22Rv1 (cell line): Measurements from ENCODE around the gene MCF2L.

Source experiments
- H3K27ac ChIP-seq: fragments of 450-650 bp; 2 replicates; pipeline ENCODE4 v1.5.1; 2017
- CTCF ChIP-seq: fragments of 450-650 bp; IDR thresholded peaks from 2 replicates; pipeline ENCODE4 v1.5.1; 2017; ENCODE audit warnings: mild to moderate bottlenecking
- ZFX ChIP-seq: fragments of 450-650 bp; IDR thresholded peaks from 2 replicates; pipeline ENCODE4 v1.6.1; 2017; ENCODE audit warnings: antibody characterized with exemption, borderline replicate concordance

MCF2L gene

DNA sequence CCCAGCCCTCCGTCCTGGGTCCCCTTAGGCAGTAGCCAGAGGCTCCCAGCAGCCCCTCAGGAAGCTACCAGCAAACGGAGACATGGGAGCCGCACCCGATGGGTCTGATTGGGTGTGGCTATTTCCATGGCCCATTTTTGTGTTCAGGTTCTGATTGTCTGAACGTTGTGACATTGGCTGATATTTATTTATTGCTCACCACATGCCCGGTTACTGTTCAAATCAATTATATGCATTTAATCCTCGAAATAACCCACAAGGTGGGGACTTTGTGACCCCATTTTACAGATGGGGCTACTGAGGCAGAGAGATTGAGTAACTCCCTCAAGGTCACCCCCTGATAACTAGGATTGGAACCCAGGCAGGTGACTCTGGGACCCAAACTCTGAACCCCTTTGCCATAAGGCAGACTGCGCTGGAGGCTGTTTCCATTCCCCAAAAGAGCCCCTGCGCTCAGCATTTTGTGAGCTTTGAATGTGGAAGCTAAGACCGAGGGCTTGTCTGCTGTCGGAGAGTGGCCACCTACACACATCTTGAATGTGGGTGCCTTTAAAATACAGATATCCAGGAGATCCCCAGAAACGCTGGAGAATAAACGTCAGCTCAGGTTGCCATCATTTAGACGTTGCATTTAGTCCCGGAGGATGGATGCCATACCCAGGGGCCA, 13.6 kb upstream of the MCF2L start:
- TF ChIP-seq CTCF (no peak), ZFX (no peak)
- H3K27ac ChIP-seq, result no peak overlapping the region

DNA sequence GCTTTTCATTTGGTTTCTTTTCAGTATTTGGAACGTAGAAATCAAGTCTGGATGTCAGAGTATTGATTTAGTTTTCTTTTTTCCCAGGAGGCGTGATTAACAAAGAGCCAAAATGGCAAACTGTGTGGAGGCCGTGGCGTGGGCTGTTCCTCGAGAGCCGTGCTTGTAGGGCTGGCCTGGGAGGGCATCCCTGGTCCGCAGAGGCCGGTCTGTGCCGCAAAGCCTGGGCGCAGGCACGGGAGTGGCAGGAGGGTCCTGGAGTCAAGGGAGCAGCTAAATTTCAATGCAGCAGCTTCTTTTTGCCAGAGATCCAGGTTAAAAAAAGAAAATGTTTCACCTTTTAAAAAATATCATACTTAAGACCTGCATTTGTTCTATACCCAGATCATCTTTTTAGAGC, 13.1 kb upstream of the MCF2L start:
- TF ChIP-seq ZFX (no peak), CTCF (no peak)
- no peak overlapping the region for H3K27ac ChIP-seq

DNA sequence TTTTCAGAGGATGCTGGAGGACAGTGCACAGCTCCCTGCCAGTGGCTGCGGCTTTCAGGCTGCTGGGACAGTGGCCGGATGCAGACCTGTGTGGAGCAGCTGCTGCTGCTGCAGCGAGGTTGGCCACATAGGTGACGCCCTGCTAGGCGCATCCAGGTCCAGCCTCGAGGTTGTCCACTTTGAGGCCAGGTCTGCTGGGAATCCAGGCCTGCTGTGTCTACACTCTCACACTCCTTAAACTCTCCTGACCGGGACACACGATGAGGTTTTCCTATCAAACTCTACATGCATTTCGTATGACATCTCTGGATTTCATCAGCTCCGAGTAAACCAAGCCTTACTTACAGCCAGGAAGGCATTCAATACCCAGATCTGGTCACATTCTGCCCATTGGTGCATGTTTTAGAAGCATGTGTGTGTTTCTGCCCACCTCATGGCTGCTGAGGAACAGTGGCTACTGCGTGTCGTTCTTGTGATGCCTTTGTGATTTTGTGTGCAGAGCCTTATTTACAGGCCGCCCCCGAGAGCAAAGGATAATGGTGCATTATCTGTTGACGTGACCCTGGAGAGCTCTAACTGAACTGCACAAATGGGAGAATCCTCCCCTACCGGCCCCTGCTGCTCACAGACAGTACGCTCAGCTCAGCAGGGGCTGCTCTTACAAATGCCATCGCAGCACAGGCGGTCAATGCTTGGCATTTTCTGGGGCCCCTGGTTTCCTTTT, 12.3 kb upstream of the MCF2L start:
- TF ChIP-seq CTCF (no peak), ZFX (no peak)
- H3K27ac ChIP-seq, result no peak overlapping the region

DNA sequence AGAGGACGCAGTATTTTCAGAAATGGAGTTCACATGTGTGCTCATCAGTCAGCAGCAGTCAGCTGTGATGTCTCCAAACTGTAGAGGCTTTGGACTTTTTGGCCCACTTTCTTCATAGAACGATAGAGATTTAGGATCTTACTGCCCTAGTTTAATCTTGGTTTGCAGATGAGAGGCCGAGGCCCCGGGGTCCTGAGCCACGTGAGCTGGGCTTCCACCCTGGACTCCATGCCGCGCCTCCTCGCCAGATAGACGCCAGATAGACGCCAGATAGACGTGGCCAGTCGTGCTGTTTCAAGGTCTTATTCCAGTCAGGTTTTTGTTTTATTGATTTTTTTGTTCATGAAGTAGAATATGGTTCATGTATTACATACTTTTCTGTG, 11.7 kb upstream of the MCF2L start:
- no peak overlapping the region for H3K27ac ChIP-seq
- no peak for TF ChIP-seq ZFX
- TF ChIP-seq CTCF, result no peak

DNA sequence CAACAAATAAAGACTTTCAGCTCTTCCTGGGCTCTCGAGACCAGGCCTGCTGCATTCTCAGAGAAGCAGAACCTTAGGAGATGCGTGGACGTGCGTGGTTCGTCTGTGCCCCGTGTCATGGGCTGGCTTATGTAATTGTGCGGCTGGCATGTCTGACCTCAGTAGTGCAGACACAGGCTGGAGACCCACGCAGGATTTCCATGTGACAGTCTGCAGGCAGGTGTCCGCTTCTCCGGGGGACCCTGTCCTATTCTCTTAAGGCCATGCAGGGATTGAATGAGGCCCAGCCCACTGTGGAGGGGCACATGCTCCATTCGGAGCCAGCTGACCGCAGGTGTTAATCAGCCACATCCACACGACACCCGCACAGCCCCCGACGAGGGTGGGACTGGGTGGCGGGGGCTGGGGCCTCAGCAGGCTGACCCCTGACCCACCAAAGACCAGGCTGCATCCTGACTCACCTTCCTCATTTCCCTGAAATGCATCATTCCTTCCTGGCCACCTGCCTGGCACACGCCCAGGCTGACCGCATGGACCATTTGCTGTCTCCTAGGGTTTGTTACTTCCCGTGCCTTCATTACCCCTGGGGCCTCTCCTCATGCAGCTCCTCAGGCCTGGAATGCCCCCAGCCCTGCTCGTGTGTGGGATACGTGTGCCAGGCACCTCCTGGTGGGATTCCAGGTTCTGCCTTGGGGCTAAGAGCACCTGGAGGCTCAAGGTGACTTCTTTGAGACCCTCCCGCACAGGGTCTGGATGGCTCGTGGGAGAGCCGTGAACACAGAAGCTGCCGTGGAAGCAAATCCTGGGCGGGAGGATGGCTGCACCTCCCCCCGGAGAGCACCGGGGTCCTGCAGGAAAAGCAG, 10.7 kb upstream of the MCF2L start:
- no peak overlapping the region for H3K27ac ChIP-seq
- no peak for TF ChIP-seq ZFX
- no peak for TF ChIP-seq CTCF

DNA sequence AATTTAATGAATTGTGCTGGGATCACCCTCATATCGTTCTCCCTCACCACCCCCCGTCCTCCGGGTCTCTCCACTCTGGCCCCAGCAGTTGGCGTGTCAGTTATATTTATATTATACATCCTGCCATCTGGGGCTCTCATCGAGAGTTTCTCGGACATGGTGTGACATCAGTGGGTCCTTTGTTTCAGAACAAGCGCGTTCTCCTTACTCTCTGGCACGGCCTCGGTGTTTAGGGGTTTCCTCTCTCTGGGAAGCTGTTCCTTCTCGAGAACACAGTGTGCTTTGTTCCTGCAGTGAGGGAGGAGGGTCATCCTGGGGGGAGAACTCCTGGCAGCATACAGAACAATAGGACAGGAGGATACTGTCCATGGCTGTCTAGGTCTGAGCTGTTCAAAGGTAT, 9.8 kb upstream of the MCF2L start:
- TF ChIP-seq ZFX (no peak), CTCF (no peak)
- no peak overlapping the region for H3K27ac ChIP-seq
